Ovary (tissue), 9 donors: Measurements from ENCODE around the gene LPAR1. TPM values are rescaled to one million over a fixed set of nuclear protein-coding genes. Genes with fewer than 3 reads are reported as not detected.

Experiments
- DNase-seq, 5 donors: peaks; one replicate each; pipeline ENCODE4 v3.0.0-alpha.2; 2019 to 2020
- H3K27ac ChIP-seq, 2 donors: fragments of 200-600 bp; one replicate each; pipeline versions ENCODE4 v1.5.1 to v1.8.0; 2019 to 2022
- H3K27me3 ChIP-seq: fragments of 200-600 bp; one replicate; pipeline ENCODE4 v1.8.0; 2022
- H3K36me3 ChIP-seq: fragments of 200-600 bp; sonication (generic); one replicate; pipeline ENCODE4 v1.5.1; 2019
- H3K4me1 ChIP-seq: one replicate; pipeline ENCODE4 v1.8.1; 2013; ENCODE audit warnings: mild to moderate bottlenecking, moderate library complexity; ENCODE audit not compliant: insufficient read depth
- H3K4me3 ChIP-seq: fragments of 200-600 bp; sonication (generic); one replicate; pipeline ENCODE4 v1.5.1; 2017
- H3K9me3 ChIP-seq, 2 donors: fragments of 200-600 bp in 1 of 2; sonication (generic) in 1 of 2; one replicate each; pipeline versions ENCODE4 v1.5.1 to v1.8.1; 2013 to 2019; ENCODE audit warnings: mild to moderate bottlenecking in 1 of 2, moderate library complexity in 1 of 2
- CTCF ChIP-seq, 3 donors: fragments of 450-650 bp in 2 of 3; fragments of 200-600 bp in 1 of 3; IDR thresholded peaks; one replicate each; pipeline versions ENCODE4 v1.5.1 to v1.8.0; 2016 to 2022; ENCODE audit warnings: antibody characterized with exemption in 3 of 3, mild to moderate bottlenecking in 1 of 3
- EP300 ChIP-seq: sonication (generic); formaldehyde crosslinking; IDR thresholded peaks from one replicate; pipeline ENCODE4 v1.6.1; 2017; ENCODE audit warnings: antibody characterized with exemption
- POLR2A ChIP-seq: fragments of 450-650 bp; IDR thresholded peaks from one replicate; pipeline ENCODE4 v1.6.1; 2017; ENCODE audit warnings: antibody characterized with exemption, mild to moderate bottlenecking, moderate library complexity
- WGBS, 3 donors: extraction: QIAGEN DNeasy Blood & Tissue Kit in 1 of 3; methylation state at CpG; one replicate each; pipeline versions ENCODE4 v1.1.5 to v1.1.7; 2013 to 2017; 5-methylcytosine and 5-hydroxymethylcytosine counted together
- intact Hi-C, 4 donors: fragments of 100-400 bp; cut with DNase I; formaldehyde crosslinking; loops; one replicate each; pipeline versions ENCODE4 v1.11.0 to v1.15.1; 2022 to 2023
- polyA plus RNA-seq, 2 donors: library from polyadenylated mRNA; stranded (reverse); fragments of 200-250 nt in 1 of 2; fragments of 350-450 nt in 1 of 2; fragmentation: Illumina TruSeq in 1 of 2; extraction: RNeasy Lipid Tissue Mini Kit (QIAGEN cat#74804) in 1 of 2; gene quantifications; one replicate each; pipeline ENCODE4 v1.2.3, GENCODE V29; 2013 to 2014
- total RNA-seq, 7 donors: library from RNA; depleted of rRNA in 2 of 7; stranded (reverse); fragments of >200 nt in 2 of 7; fragmentation: NEBNext Ultra II Directional in 3 of 7; extraction: Animal tissue kit (Norgen Biotek cat#: 25700) in 3 of 7; gene quantifications; one replicate each; pipeline versions ENCODE4 v1.1.0 to v1.2.4, GENCODE V29; 2016 to 2023
- donor health status: DM: no; HTN: no; CAD: no; lungs with moderate emphysema.
- donor health status: DM: no; HTN: no; CAD: no.
- donor health status: Bipolar disorder and iron deficiency.
- donor health status: DM: yes; HTN: yes; CAD: no.
- donor health status: DM: no; HTN: no; CAD: no.
- donor health status: DM: yes; HTN: yes; CAD: no.

LPAR1 gene
- total and polyA plus RNA-seq, 9 donors = 11.1 to 29.2 (median 18.4) TPM

DNA sequence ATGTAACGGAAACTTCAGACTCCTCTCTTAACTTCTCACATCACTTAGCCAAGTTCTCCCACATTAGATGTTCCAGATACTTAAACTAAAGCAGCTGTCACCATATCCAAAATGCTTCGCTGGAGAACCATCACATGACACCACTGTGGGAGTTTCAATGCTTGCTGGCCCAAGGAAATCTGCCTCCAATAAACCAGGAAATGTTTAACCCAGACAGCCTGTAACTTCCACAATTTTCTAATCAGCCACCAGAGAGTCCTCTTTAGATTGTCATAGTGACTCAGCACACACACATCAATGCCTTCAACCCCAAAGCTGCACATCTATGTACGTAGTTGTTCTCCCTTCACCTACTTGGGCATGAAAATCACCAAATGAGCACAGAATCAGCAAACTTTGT, 118.7 kb downstream of the LPAR1 start:
- DNase-seq = no peak
- intact Hi-C loops = no loop called here
- Histone ChIP-seq H3K9me3 (no peaks in the 10 kb centered on the region), H3K36me3 (no peaks in the 10 kb centered on the region), H3K4me1 (no peaks in the 10 kb centered on the region), H3K27me3 (no peaks in the 10 kb centered on the region), H3K27ac (no peak overlapping the region), H3K4me3 (no peak overlapping the region)
- WGBS, 3 donors = 73 to 88% (median 85%) methylated on average over 3 of the region's 3 CpGs
- no peak for TF ChIP-seq POLR2A
- TF ChIP-seq CTCF (IDR thresholded peaks at IDR 0.05) = no peak
- no peak for TF ChIP-seq EP300

DNA sequence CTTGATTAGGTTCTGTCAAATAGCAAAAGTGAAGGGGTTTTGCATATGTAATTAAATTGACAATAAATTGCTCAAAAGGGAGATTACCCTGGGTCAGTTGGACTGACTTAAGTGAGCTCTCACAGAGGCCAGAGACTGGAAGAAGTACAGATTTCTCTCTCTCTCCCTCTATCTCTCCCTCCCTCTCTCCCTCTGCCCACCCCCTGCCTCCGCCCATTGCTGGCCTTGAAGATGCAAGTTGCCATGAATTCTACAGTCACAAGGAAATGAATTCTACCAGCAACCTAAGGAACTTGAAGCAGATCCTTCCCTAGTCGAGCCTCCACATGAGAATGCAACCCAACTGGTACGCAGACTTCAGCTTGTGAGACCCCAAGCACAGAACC, 119.2 kb downstream of the LPAR1 start:
- Histone ChIP-seq H3K4me1 (no peaks in the 10 kb centered on the region), H3K27ac (no peak overlapping the region), H3K4me3 (no peak overlapping the region), H3K36me3 (no peaks in the 10 kb centered on the region), H3K27me3 (no peaks in the 10 kb centered on the region), H3K9me3 (no peaks in the 10 kb centered on the region)
- TF ChIP-seq CTCF (IDR thresholded peaks at IDR 0.05) (no peak), POLR2A (no peak), EP300 (no peak)
- no peak for DNase-seq
- WGBS, 3 donors = 96 to 98% (median 97%) methylated on average over 3 of the region's 3 CpGs
- intact Hi-C loops = no loop called here

GRCh38 chr9:110918316-110919049, 119.8 kb downstream of the LPAR1 start:
- Histone ChIP-seq H3K4me3 (no peak overlapping the region), H3K36me3 (no peaks in the 10 kb centered on the region), H3K27ac (no peak overlapping the region), H3K9me3 (no peaks in the 10 kb centered on the region), H3K4me1 (no peaks in the 10 kb centered on the region), H3K27me3 (no peaks in the 10 kb centered on the region)
- TF ChIP-seq POLR2A (no peak), EP300 (no peak), CTCF (IDR thresholded peaks at IDR 0.05) (no peak)
- intact Hi-C loops = no loop called here
- DNase-seq = no peak
- 95 to 97% (median 96%) methylated on average over 1 of the region's 1 CpG for WGBS, 3 donors

GRCh38 chr9:110916403-110916802, 121.9 kb downstream of the LPAR1 start:
- DNase-seq = no peak
- Histone ChIP-seq H3K27ac (no peak overlapping the region), H3K36me3 (no peaks in the 10 kb centered on the region), H3K4me1 (peaks cover 3% of the 10 kb centered on the region), H3K9me3 (no peaks in the 10 kb centered on the region), H3K27me3 (no peaks in the 10 kb centered on the region), H3K4me3 (no peak overlapping the region)
- WGBS, 3 donors = 64 to 79% (median 74%) methylated on average over 2 of the region's 2 CpGs
- TF ChIP-seq POLR2A (no peak), CTCF (IDR thresholded peaks at IDR 0.05) (no peak), EP300 (no peak)
- intact Hi-C loops = no loop called here
